EH (cell line): ENCODE measurements around the gene ZBTB44.

ENCODE experiments used
- DNase-seq: peaks from one replicate; pipeline ENCODE4 v3.0.0-alpha.2; 2015; ENCODE audit warnings: low read depth

ZBTB44 gene

GRCh38 chr11:130215531-130216220 lies 99.0 kb downstream of the ZBTB44 start:
- DNase-seq, result no peak

GRCh38 chr11:130214861-130215530 lies 99.7 kb downstream of the ZBTB44 start:
- no peak for DNase-seq

GRCh38 chr11:130213979-130214281 lies 100.8 kb downstream of the ZBTB44 start:
- DNase-seq, result no peak

GRCh38 chr11:130213143-130213978 lies 101.4 kb downstream of the ZBTB44 start:
- peak; percentile 37 for DNase-seq

- DNase-seq, result no peak
Measured at GRCh38 chr11:130212431-130212961, 102.2 kb downstream of the ZBTB44 start.

GRCh38 chr11:130211781-130212401 lies 102.8 kb downstream of the ZBTB44 start:
- DNase-seq, result no peak

- DNase-seq, result no peak
Measured at GRCh38 chr11:130211144-130211543, 103.6 kb downstream of the ZBTB44 start.

- DNase-seq, result no peak
Measured at GRCh38 chr11:130209954-130210854, 104.5 kb downstream of the ZBTB44 start.

- no peak for DNase-seq
Measured at GRCh38 chr11:130209128-130209932, 105.4 kb downstream of the ZBTB44 start.

- DNase-seq, result no peak
Measured at GRCh38 chr11:130208241-130209127, 106.2 kb downstream of the ZBTB44 start.

- DNase-seq, result no peak
Measured at GRCh38 chr11:130206141-130206540, 108.6 kb downstream of the ZBTB44 start.

- no peak for DNase-seq
Measured at GRCh38 chr11:130204703-130205095, 110.0 kb downstream of the ZBTB44 start.

GRCh38 chr11:130203766-130204702 lies 110.7 kb downstream of the ZBTB44 start:
- no peak for DNase-seq

- no peak for DNase-seq
Measured at GRCh38 chr11:130202818-130203689, 111.7 kb downstream of the ZBTB44 start.

GRCh38 chr11:130202009-130202817 lies 112.5 kb downstream of the ZBTB44 start:
- DNase-seq, result no peak

- no peak for DNase-seq
Measured at GRCh38 chr11:130201026-130201425, 113.7 kb downstream of the ZBTB44 start.
